ENCODE data around the gene MAP4K3. TPM values are rescaled to one million over a fixed set of nuclear protein-coding genes. Genes with fewer than 3 reads are reported as not detected.

The MAP4K3 gene
- total RNA-seq, 1 experiment from 2014 or later: 21.4 TPM

- H3K4me1 ChIP-seq (ENCODE audit: control insufficient read depth in 1 of 2, insufficient read depth in 2 of 2, low read length in 2 of 2): no peaks in the 10 kb centered on the region
- H3K36me3 ChIP-seq (ENCODE audit: control insufficient read depth in 1 of 2, insufficient read depth in 2 of 2, low read length in 2 of 2): no peaks in the 10 kb centered on the region
- BruUV-seq (replicated peaks): no TSS peak
- intact Hi-C loops (cut with micrococcal nuclease): no loop called here
- no peaks in the 10 kb centered on the region for H3K9me3 ChIP-seq (ENCODE audit: control insufficient read depth in 1 of 2, insufficient read depth in 1 of 2, low read depth in 1 of 2, low read length in 2 of 2)
- no peak overlapping the region for H2AFZ ChIP-seq (ENCODE audit: low read depth, low read length, poor library complexity, severe bottlenecking)
- ChIA-PET RAD21 (ENCODE audit: low non-redundant PET in 1 of 2, low total read pairs in 2 of 2, uncharacterized antibody in 2 of 2, unreplicated experiment in 2 of 2) (no interaction called here), POLR2A (no interaction called here), CTCF (no interaction called here)
- H3K4me2 ChIP-seq (ENCODE audit: low read length): no peak overlapping the region
- H4K20me1 ChIP-seq (ENCODE audit: insufficient read depth): no peaks in the 10 kb centered on the region
- no peak overlapping the region for H3K4me3 ChIP-seq (replicated peaks in 1 of 2; ENCODE audit: low read depth in 1 of 2, low read length in 2 of 2)
- TF ChIP-seq SIN3A (IDR thresholded peaks at IDR 0.05; ENCODE audit: low read depth) (no peak), ZFX (IDR thresholded peaks at IDR 0.05) (no peak), FOSL1 (IDR thresholded peaks at IDR 0.05; ENCODE audit: low read depth) (no peak), MAX (IDR thresholded peaks at IDR 0.05) (no peak), POLR2A (IDR thresholded peaks at IDR 0.05; ENCODE audit: borderline replicate concordance, extremely low read depth, insufficient read depth, insufficient read length) (no peak), ZBTB33 (IDR thresholded peaks at IDR 0.05; ENCODE audit: extremely low read depth, insufficient replicate concordance, low read length) (no peak), EGR1 (IDR thresholded peaks at IDR 0.05; ENCODE audit: low read depth) (no peak), JUND (IDR thresholded peaks at IDR 0.05) (no peak), POLR2AphosphoS5 (IDR thresholded peaks at IDR 0.05; ENCODE audit: low read depth, low read length) (no peak), TCF7L2 (IDR thresholded peaks at IDR 0.05; ENCODE audit: borderline replicate concordance, extremely low read depth, insufficient read depth, insufficient read length) (no peak), ELF1 (IDR thresholded peaks at IDR 0.05; ENCODE audit: borderline replicate concordance, low read depth) (no peak), SP1 (IDR thresholded peaks at IDR 0.05; ENCODE audit: low read depth) (no peak), EZH2phosphoT487 (IDR thresholded peaks at IDR 0.05; ENCODE audit: borderline replicate concordance) (no peak), ZNF274 (IDR thresholded peaks at IDR 0.05; ENCODE audit: low read depth, low read length) (no peak), CBX3 (IDR thresholded peaks at IDR 0.05; ENCODE audit: low read depth) (no peak), CEBPB (IDR thresholded peaks at IDR 0.05; ENCODE audit: low read depth) (no peak), SRF (IDR thresholded peaks at IDR 0.05; ENCODE audit: low read depth) (no peak)
- TF ChIP-seq, protein P1, sequence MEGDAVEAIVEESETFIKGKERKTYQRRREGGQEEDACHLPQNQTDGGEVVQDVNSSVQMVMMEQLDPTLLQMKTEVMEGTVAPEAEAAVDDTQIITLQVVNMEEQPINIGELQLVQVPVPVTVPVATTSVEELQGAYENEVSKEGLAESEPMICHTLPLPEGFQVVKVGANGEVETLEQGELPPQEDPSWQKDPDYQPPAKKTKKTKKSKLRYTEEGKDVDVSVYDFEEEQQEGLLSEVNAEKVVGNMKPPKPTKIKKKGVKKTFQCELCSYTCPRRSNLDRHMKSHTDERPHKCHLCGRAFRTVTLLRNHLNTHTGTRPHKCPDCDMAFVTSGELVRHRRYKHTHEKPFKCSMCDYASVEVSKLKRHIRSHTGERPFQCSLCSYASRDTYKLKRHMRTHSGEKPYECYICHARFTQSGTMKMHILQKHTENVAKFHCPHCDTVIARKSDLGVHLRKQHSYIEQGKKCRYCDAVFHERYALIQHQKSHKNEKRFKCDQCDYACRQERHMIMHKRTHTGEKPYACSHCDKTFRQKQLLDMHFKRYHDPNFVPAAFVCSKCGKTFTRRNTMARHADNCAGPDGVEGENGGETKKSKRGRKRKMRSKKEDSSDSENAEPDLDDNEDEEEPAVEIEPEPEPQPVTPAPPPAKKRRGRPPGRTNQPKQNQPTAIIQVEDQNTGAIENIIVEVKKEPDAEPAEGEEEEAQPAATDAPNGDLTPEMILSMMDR (IDR thresholded peaks at IDR 0.05 in 2 of 3, conservative IDR thresholded peaks at IDR 0.05 in 1 of 3; ENCODE audit: borderline replicate concordance in 1 of 3, insufficient read depth in 1 of 3, low read depth in 2 of 3, low read length in 2 of 3): no peak
- TF ChIP-seq, protein P2, sequence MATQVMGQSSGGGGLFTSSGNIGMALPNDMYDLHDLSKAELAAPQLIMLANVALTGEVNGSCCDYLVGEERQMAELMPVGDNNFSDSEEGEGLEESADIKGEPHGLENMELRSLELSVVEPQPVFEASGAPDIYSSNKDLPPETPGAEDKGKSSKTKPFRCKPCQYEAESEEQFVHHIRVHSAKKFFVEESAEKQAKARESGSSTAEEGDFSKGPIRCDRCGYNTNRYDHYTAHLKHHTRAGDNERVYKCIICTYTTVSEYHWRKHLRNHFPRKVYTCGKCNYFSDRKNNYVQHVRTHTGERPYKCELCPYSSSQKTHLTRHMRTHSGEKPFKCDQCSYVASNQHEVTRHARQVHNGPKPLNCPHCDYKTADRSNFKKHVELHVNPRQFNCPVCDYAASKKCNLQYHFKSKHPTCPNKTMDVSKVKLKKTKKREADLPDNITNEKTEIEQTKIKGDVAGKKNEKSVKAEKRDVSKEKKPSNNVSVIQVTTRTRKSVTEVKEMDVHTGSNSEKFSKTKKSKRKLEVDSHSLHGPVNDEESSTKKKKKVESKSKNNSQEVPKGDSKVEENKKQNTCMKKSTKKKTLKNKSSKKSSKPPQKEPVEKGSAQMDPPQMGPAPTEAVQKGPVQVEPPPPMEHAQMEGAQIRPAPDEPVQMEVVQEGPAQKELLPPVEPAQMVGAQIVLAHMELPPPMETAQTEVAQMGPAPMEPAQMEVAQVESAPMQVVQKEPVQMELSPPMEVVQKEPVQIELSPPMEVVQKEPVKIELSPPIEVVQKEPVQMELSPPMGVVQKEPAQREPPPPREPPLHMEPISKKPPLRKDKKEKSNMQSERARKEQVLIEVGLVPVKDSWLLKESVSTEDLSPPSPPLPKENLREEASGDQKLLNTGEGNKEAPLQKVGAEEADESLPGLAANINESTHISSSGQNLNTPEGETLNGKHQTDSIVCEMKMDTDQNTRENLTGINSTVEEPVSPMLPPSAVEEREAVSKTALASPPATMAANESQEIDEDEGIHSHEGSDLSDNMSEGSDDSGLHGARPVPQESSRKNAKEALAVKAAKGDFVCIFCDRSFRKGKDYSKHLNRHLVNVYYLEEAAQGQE (IDR thresholded peaks at IDR 0.05; ENCODE audit: low read depth): no peak
- H3K27me3 ChIP-seq (ENCODE audit: insufficient read depth, low read length): no peaks in the 10 kb centered on the region
- H3K27ac ChIP-seq (ENCODE audit: low read depth, low read length): no peak overlapping the region
- ATAC-seq (no peak), DNase-seq (ENCODE audit: low read depth, low spot score) (no peak)
- no peaks in the 10 kb centered on the region; the same call in 1 of the 2 replicates for H3K9me2 ChIP-seq (ENCODE audit: insufficient read depth)
- H3K79me2 ChIP-seq (ENCODE audit: insufficient read depth, low read length): no peaks in the 10 kb centered on the region
- H3K9ac ChIP-seq (ENCODE audit: low read length): no peak overlapping the region
Observed at GRCh38 chr2:39215545-39215944, 221.5 kb downstream of the MAP4K3 start.
